WTC11 (cell line): ENCODE data around the gene MARF1. TPM values are rescaled to one million over a fixed set of nuclear protein-coding genes. Genes with fewer than 3 reads are reported as not detected.
A peak's percentile ranks its signal among the peaks of the same experiment; 100 is the strongest.

ENCODE experiments used
- ATAC-seq: fragments of 200-7000 bp; cut with Tn5 transposase; 2 replicates; pipeline ENCODE4 v1.10.0; 2021; ENCODE audit warnings: mild to moderate bottlenecking, moderate library complexity
- CTCF ChIA-PET: fragments of 300-600 bp; sonication (Branson Sonifier 250); formaldehyde crosslinking; loops from one replicate; lab custom pipeline; 2021; ENCODE audit warnings: antibody characterized with exemption; lab: Charles Lee
- POLR2A ChIA-PET: fragments of 350-600 bp; sonication (Branson Sonifier 250); formaldehyde crosslinking; loops from one replicate; lab custom pipeline; 2021; ENCODE audit warnings: antibody characterized with exemption; lab: Charles Lee
- DNase-seq: peaks from one replicate; pipeline ENCODE4 v3.0.0; 2021; ENCODE audit warnings: low spot score
- H3K27ac Mint-ChIP-seq: 2 replicates; pipeline ENCODE4 v1.8.0; 2021; ENCODE audit warnings: mixed read lengths
- H3K27me3 Mint-ChIP-seq: 2 replicates; pipeline ENCODE4 v1.8.0; 2021; ENCODE audit warnings: low read depth, mild to moderate bottlenecking, moderate library complexity, mixed read lengths
- H3K36me3 Mint-ChIP-seq: 2 replicates; pipeline ENCODE4 v1.8.0; 2021; ENCODE audit warnings: mixed read lengths
- H3K4me1 Mint-ChIP-seq: 2 replicates; pipeline ENCODE4 v1.8.0; 2022; ENCODE audit warnings: mixed read lengths
- H3K4me3 Mint-ChIP-seq: 2 replicates; pipeline ENCODE4 v1.8.0; 2021; ENCODE audit warnings: mild to moderate bottlenecking, moderate library complexity, mixed read lengths
- H3K9me3 Mint-ChIP-seq: 2 replicates; pipeline ENCODE4 v1.8.0; 2021; ENCODE audit warnings: mixed read lengths
- AR ChIP-seq: fragments of 250-450 bp; sonication (Bioruptor Pico); IDR thresholded peaks from 2 replicates; pipeline ENCODE4 v1.9.0; 2021; ENCODE audit warnings: mild to moderate bottlenecking
- ATF3 ChIP-seq: sonication (generic); formaldehyde crosslinking; conservative IDR thresholded peaks from 2 replicates; pipeline ENCODE4 v1.8.1; 2022; ENCODE audit warnings: mild to moderate bottlenecking, missing genetic modification reagents
- ATF6 ChIP-seq: sonication (generic); formaldehyde crosslinking; IDR thresholded peaks from 2 replicates; pipeline ENCODE4 v1.8.1; 2023; ENCODE audit warnings: mild to moderate bottlenecking, missing genetic modification reagents
- E2F4 ChIP-seq: sonication (generic); formaldehyde crosslinking; IDR thresholded peaks from 2 replicates; pipeline ENCODE4 v1.8.1; 2022; ENCODE audit warnings: low read depth, mild to moderate bottlenecking, moderate library complexity, missing genetic modification reagents, borderline replicate concordance
- GABPB1 ChIP-seq: sonication (generic); formaldehyde crosslinking; IDR thresholded peaks from 2 replicates; pipeline ENCODE4 v1.8.1; 2023; ENCODE audit warnings: mild to moderate bottlenecking, missing genetic modification reagents
- MYBL2 ChIP-seq: sonication (generic); formaldehyde crosslinking; IDR thresholded peaks from 2 replicates; pipeline ENCODE4 v1.8.1; 2023; ENCODE audit warnings: mild to moderate bottlenecking, moderate library complexity, missing genetic modification reagents
- NFATC4 ChIP-seq: fragments of 250-450 bp; sonication (Bioruptor Pico); IDR thresholded peaks from 2 replicates; pipeline ENCODE4 v1.9.0; 2021; ENCODE audit warnings: mild to moderate bottlenecking
- NFE2L1 ChIP-seq: sonication (generic); formaldehyde crosslinking; IDR thresholded peaks from 2 replicates; pipeline ENCODE4 v1.8.1; 2023; ENCODE audit warnings: missing genetic modification reagents
- OVOL2 ChIP-seq: fragments of 250-450 bp; sonication (Bioruptor Pico); IDR thresholded peaks from 2 replicates; pipeline ENCODE4 v1.9.0; 2021; ENCODE audit warnings: mild to moderate bottlenecking, borderline replicate concordance
- PRDM15 ChIP-seq: sonication (generic); formaldehyde crosslinking; IDR thresholded peaks from 2 replicates; pipeline ENCODE4 v1.8.0; 2022; ENCODE audit warnings: missing genetic modification reagents
- ZNF138 ChIP-seq: sonication (generic); formaldehyde crosslinking; conservative IDR thresholded peaks from 2 replicates; pipeline ENCODE4 v1.8.1; 2022; ENCODE audit warnings: mild to moderate bottlenecking, moderate library complexity, missing genetic modification reagents
- ZNF219 ChIP-seq: sonication (generic); formaldehyde crosslinking; IDR thresholded peaks from 2 replicates; pipeline ENCODE4 v1.8.0; 2023; ENCODE audit warnings: missing genetic modification reagents, mild to moderate bottlenecking, borderline replicate concordance
- ZNF396 ChIP-seq: fragments of 250-450 bp; sonication (Bioruptor Pico); IDR thresholded peaks from 2 replicates; pipeline ENCODE4 v1.8.0; 2021; ENCODE audit warnings: mild to moderate bottlenecking, moderate library complexity, borderline replicate concordance
- total RNA-seq: library from RNA; stranded (reverse); gene quantifications from 3 replicates; pipeline ENCODE4 v1.2.3, GENCODE V29; 2021
- TF ChIP-seq, protein P1 (sequence below): sonication (generic); formaldehyde crosslinking; IDR thresholded peaks from 2 replicates; pipeline ENCODE4 v1.8.0; 2022; ENCODE audit warnings: mild to moderate bottlenecking, missing genetic modification reagents
- TF ChIP-seq, protein P2 (sequence below): sonication (generic); formaldehyde crosslinking; IDR thresholded peaks from 2 replicates; pipeline ENCODE4 v1.8.1; 2023; ENCODE audit warnings: mild to moderate bottlenecking, missing genetic modification reagents
- TF ChIP-seq, protein P3 (sequence below): fragments of 250-450 bp; sonication (Bioruptor Pico); IDR thresholded peaks from 2 replicates; pipeline ENCODE4 v1.9.0; 2021; ENCODE audit warnings: mild to moderate bottlenecking, borderline replicate concordance

MARF1 gene
- total RNA-seq, 1 experiment from 2014 or later, result 31.9 TPM

DNA sequence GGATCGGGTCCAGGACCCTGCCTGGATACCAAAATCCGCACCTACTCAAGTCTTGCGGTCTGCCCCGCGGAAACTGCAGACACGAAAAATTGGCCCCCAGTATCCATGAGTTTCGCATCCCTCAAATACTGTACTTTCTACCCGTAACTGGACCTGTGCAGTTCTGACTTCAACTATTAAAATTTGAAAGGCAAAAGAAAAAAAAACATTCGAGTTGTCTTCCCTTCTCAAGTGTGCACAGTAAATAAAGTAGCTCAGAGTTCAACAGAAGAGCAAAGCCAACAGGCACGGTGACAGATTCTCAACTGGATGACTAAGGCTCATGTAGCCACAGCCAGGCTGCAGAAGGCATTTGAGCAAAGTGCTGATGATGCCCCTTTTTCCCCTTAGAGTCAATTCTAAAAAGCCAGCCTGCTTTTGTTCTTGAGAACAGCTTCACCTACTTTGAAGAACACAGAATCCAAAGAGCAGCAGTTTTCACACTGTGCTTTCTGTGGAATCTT is 32.5 kb downstream of the MARF1 start:
- TF ChIP-seq ZNF396 (CRISPR knock-in tag) (no peak), GABPB1 (CRISPR knock-in tag) (peak; percentile 36; the same call in 1 of the 2 replicates), NFE2L1 (CRISPR knock-in tag) (no peak)
- no peak overlapping the region for H3K27ac Mint-ChIP-seq
- DNase-seq (no peak), ATAC-seq (no peak)
- peaks cover 60% of the 10 kb centered on the region for H3K36me3 Mint-ChIP-seq
- no peaks in the 10 kb centered on the region for H3K4me1 Mint-ChIP-seq
- POLR2A ChIA-PET, result no interaction called here
- CTCF ChIA-PET, result no interaction called here
- H3K9me3 Mint-ChIP-seq, result no peaks in the 10 kb centered on the region
- no peak overlapping the region for H3K4me3 Mint-ChIP-seq
- no peaks in the 10 kb centered on the region for H3K27me3 Mint-ChIP-seq

GRCh38 chr16:15609286-15609649 is 33.7 kb downstream of the MARF1 start:
- ATAC-seq, result no peak
- Mint-ChIP-seq H3K27ac (no peak overlapping the region), H3K4me3 (no peak overlapping the region), H3K36me3 (peaks cover 65% of the 10 kb centered on the region), H3K27me3 (no peaks in the 10 kb centered on the region), H3K9me3 (no peaks in the 10 kb centered on the region), H3K4me1 (no peaks in the 10 kb centered on the region)
- ChIA-PET CTCF (no interaction called here), POLR2A (no interaction called here)
- DNase-seq, result no peak
- TF ChIP-seq, protein P1, sequence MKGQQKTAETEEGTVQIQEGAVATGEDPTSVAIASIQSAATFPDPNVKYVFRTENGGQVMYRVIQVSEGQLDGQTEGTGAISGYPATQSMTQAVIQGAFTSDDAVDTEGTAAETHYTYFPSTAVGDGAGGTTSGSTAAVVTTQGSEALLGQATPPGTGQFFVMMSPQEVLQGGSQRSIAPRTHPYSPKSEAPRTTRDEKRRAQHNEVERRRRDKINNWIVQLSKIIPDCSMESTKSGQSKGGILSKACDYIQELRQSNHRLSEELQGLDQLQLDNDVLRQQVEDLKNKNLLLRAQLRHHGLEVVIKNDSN, result no peak
- TF ChIP-seq MYBL2 (CRISPR knock-in tag) (no peak), ZNF138 (CRISPR knock-in tag) (no peak), E2F4 (no peak), ATF6 (CRISPR knock-in tag) (no peak), NFATC4 (no peak), AR (no peak), OVOL2 (CRISPR knock-in tag) (no peak), PRDM15 (no peak), ATF3 (CRISPR knock-in tag) (no peak), ZNF219 (CRISPR knock-in tag) (no peak)
- TF ChIP-seq, protein P2, sequence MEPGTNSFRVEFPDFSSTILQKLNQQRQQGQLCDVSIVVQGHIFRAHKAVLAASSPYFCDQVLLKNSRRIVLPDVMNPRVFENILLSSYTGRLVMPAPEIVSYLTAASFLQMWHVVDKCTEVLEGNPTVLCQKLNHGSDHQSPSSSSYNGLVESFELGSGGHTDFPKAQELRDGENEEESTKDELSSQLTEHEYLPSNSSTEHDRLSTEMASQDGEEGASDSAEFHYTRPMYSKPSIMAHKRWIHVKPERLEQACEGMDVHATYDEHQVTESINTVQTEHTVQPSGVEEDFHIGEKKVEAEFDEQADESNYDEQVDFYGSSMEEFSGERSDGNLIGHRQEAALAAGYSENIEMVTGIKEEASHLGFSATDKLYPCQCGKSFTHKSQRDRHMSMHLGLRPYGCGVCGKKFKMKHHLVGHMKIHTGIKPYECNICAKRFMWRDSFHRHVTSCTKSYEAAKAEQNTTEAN, result no peak
- TF ChIP-seq, protein P3, sequence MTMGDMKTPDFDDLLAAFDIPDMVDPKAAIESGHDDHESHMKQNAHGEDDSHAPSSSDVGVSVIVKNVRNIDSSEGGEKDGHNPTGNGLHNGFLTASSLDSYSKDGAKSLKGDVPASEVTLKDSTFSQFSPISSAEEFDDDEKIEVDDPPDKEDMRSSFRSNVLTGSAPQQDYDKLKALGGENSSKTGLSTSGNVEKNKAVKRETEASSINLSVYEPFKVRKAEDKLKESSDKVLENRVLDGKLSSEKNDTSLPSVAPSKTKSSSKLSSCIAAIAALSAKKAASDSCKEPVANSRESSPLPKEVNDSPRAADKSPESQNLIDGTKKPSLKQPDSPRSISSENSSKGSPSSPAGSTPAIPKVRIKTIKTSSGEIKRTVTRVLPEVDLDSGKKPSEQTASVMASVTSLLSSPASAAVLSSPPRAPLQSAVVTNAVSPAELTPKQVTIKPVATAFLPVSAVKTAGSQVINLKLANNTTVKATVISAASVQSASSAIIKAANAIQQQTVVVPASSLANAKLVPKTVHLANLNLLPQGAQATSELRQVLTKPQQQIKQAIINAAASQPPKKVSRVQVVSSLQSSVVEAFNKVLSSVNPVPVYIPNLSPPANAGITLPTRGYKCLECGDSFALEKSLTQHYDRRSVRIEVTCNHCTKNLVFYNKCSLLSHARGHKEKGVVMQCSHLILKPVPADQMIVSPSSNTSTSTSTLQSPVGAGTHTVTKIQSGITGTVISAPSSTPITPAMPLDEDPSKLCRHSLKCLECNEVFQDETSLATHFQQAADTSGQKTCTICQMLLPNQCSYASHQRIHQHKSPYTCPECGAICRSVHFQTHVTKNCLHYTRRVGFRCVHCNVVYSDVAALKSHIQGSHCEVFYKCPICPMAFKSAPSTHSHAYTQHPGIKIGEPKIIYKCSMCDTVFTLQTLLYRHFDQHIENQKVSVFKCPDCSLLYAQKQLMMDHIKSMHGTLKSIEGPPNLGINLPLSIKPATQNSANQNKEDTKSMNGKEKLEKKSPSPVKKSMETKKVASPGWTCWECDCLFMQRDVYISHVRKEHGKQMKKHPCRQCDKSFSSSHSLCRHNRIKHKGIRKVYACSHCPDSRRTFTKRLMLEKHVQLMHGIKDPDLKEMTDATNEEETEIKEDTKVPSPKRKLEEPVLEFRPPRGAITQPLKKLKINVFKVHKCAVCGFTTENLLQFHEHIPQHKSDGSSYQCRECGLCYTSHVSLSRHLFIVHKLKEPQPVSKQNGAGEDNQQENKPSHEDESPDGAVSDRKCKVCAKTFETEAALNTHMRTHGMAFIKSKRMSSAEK, result no peak
